Measurements from ENCODE around the gene NDFIP1. TPM values are rescaled to one million over a fixed set of nuclear protein-coding genes. Genes with fewer than 3 reads are reported as not detected.

The NDFIP1 gene
- total RNA-seq, 1 experiment from 2014 or later = 26.6 TPM

GRCh38 chr5:142074006-142074405 is 34.6 kb upstream of the NDFIP1 start:
- Histone ChIP-seq H3K23ac (ENCODE audit: insufficient read length, low read depth, low read length) (no peak overlapping the region), H2BK120ac (ENCODE audit: low read depth, low read length, poor library complexity, severe bottlenecking) (no peak overlapping the region), H3K9me3 (ENCODE audit: control insufficient read depth, low read depth, low read length) (no peaks in the 10 kb centered on the region), H4K5ac (ENCODE audit: insufficient read length, low read depth, low read length) (no peak overlapping the region), H3K79me1 (ENCODE audit: insufficient read depth, low read depth, low read length, poor library complexity, severe bottlenecking) (no peaks in the 10 kb centered on the region), H4K20me1 (ENCODE audit: control insufficient read depth, insufficient read depth, insufficient read length) (no peaks in the 10 kb centered on the region), H2BK12ac (ENCODE audit: insufficient read length, low read depth, low read length) (no peak overlapping the region), H3K56ac (ENCODE audit: insufficient read length, low read depth, low read length) (no peak overlapping the region), H3K79me2 (ENCODE audit: insufficient read depth, low read length) (no peaks in the 10 kb centered on the region), H2BK5ac (ENCODE audit: insufficient read length, low read length) (no peak overlapping the region), H4K91ac (ENCODE audit: insufficient read length, low read depth, low read length) (no peak overlapping the region), H3K27ac (ENCODE audit: insufficient read length, low read depth, low read length) (no peak overlapping the region), H4K8ac (replicated peaks; ENCODE audit: insufficient read length, low read depth, low read length) (no peak overlapping the region), H3K23me2 (ENCODE audit: insufficient read length, low read depth, low read length, poor library complexity, severe bottlenecking) (no peaks in the 10 kb centered on the region), H3K14ac (ENCODE audit: insufficient read depth, low read length) (no peak overlapping the region), H2AFZ (ENCODE audit: low read length) (no peak overlapping the region), H3K18ac (ENCODE audit: insufficient read length, low read depth, low read length) (no peak overlapping the region), H2AK5ac (ENCODE audit: insufficient read length, low read length) (no peak overlapping the region), H3T11ph (ENCODE audit: low read length) (no peak overlapping the region), H3K4me1 (ENCODE audit: insufficient read depth, low read length) (no peaks in the 10 kb centered on the region), H3K4ac (ENCODE audit: low read depth, low read length) (no peak overlapping the region), H3K4me2 (ENCODE audit: insufficient read depth, insufficient read length, low read length) (no peak overlapping the region), H2BK15ac (ENCODE audit: low read depth, low read length) (no peak overlapping the region), H2BK20ac (ENCODE audit: low read depth, low read length, poor library complexity, severe bottlenecking) (no peak overlapping the region), H3K27me3 (ENCODE audit: insufficient read depth, low read length) (no peaks in the 10 kb centered on the region), H3K9ac (ENCODE audit: extremely low read depth, insufficient read length, low read length) (no peak overlapping the region)
- WGBS (ENCODE audit: extremely low coverage, insufficient read length, low lambda C conversion rate) = no CpG with 5 or more reads among the region's 2 CpGs
- Mint-ChIP-seq H3K27me3 (ENCODE audit: low read depth) (peaks cover 8% of the 10 kb centered on the region), H3K36me3 (ENCODE audit: insufficient read depth in 1 of 3, low read depth in 3 of 3) (peaks cover 4% of the 10 kb centered on the region in 3 experiments; a peak in 6 of 7 replicates), H3K27ac (no peak overlapping the region), H3K4me1 (peaks cover 0 to 4% of the 10 kb centered on the region in 2 experiments; a peak in 3 of 4 replicates), H3K4me3 (no peak overlapping the region), H3K9me3 (peaks cover 7 to 17% of the 10 kb centered on the region in 2 experiments)
- no peak for TF ChIP-seq CTCF (conservative IDR thresholded peaks at IDR 0.05)
- no peak for DNase-seq

Data from H9 (cell line).